ENCODE results near the gene RAMACL.
A peak's percentile ranks its signal among the peaks of the same experiment; 100 is the strongest.

The RAMACL gene

DNA sequence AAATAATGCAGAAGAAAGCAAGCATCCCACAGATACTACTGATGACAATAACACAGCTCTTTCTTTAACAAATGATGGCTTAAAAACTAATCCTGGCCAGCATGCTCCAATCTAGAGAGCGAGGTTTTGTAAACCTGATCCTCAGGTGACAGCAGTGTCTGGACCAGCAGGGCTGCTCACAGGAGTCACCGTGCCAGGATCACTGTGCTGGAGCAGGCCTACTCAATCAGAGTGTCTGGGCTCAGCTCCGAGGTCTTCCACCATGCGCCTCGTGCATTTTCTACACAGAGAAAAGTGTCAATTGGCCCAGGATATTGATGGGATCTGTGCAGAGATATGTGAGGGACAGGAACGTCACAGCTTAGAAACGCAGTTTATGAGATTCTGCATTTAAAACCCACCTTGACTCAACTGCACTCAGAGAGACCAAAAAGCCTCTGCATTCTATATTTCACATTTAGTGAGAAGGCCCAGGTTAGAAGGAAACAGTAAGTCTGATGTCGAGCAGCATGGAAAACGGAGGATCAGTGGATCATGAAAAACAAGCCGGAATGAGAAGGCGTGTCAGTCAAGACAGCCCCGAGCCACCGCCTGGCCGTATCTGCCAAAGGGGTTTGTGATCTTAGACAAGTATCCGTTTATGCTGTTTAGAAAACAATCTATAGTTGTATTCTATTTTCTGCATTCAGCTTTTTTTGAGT is 7.8 kb downstream of the RAMACL start:
- no peak for DNase-seq (ENCODE audit: low read depth)
- TF ChIP-seq, protein P1, sequence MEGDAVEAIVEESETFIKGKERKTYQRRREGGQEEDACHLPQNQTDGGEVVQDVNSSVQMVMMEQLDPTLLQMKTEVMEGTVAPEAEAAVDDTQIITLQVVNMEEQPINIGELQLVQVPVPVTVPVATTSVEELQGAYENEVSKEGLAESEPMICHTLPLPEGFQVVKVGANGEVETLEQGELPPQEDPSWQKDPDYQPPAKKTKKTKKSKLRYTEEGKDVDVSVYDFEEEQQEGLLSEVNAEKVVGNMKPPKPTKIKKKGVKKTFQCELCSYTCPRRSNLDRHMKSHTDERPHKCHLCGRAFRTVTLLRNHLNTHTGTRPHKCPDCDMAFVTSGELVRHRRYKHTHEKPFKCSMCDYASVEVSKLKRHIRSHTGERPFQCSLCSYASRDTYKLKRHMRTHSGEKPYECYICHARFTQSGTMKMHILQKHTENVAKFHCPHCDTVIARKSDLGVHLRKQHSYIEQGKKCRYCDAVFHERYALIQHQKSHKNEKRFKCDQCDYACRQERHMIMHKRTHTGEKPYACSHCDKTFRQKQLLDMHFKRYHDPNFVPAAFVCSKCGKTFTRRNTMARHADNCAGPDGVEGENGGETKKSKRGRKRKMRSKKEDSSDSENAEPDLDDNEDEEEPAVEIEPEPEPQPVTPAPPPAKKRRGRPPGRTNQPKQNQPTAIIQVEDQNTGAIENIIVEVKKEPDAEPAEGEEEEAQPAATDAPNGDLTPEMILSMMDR (conservative IDR thresholded peaks at IDR 0.05; ENCODE audit: control insufficient read depth, insufficient read depth, low read depth, low read length), result no peak
- no peak overlapping the region for H3K4me3 ChIP-seq (ENCODE audit: control insufficient read depth, low read depth, low read length)

DNA sequence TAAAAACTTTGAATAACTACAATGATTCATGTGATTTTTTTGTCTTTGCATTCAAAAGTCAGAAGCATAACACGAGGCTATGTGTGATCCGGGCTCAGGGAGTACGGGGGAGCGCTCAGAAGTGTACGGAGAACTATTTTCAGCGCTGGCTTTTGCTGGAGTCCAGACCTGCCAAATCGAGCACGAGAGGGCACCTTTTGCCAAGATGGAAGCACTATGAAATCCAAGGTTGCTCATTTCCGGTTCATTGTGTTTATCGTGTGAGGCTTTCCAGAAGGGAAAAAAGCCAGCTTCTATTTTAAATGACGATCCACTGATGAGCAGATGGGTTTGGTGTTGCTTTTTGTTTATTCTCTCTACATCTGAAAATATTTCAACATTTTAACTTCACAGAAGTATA is 11.3 kb downstream of the RAMACL start:
- TF ChIP-seq, protein P1 (conservative IDR thresholded peaks at IDR 0.05; ENCODE audit: control insufficient read depth, insufficient read depth, low read depth, low read length), result no peak
- no peak overlapping the region for H3K4me3 ChIP-seq (ENCODE audit: control insufficient read depth, low read depth, low read length)
- DNase-seq (ENCODE audit: low read depth), result no peak

DNA sequence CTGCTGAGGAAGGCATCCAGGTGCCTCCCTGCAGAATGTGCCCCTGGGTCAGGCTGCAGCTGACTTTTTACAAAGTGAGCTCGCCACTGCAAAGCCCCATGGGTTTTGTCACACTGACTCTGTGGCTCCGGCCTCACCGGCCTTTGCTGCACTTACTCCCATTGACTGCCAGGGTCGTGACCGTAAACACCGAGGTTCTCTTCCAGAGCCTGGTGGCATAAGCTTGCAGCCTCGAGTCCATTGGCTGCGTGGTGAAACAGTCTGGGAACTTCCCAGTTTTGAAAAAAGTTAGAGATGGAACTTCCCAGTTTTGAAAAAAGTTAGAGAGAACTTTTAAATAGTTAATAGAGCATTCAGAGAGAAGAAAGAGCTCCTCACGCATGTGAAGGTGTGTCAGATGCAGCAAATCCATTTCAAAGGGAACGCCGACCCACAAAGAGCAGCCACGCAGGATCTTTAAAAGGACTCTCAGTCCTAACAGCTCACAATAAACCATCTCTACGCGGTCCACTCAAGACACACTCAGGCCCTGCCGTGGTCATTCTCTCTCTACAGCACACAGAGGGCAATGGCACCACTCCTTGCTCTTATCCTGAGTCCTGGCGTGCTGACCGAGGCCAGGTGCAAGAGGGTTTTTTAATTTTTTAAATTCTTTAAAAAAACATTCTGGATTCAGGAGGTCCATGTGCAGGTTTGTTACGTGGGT is 12.8 kb downstream of the RAMACL start:
- no peak overlapping the region for H3K4me3 ChIP-seq (ENCODE audit: control insufficient read depth, low read depth, low read length)

DNA sequence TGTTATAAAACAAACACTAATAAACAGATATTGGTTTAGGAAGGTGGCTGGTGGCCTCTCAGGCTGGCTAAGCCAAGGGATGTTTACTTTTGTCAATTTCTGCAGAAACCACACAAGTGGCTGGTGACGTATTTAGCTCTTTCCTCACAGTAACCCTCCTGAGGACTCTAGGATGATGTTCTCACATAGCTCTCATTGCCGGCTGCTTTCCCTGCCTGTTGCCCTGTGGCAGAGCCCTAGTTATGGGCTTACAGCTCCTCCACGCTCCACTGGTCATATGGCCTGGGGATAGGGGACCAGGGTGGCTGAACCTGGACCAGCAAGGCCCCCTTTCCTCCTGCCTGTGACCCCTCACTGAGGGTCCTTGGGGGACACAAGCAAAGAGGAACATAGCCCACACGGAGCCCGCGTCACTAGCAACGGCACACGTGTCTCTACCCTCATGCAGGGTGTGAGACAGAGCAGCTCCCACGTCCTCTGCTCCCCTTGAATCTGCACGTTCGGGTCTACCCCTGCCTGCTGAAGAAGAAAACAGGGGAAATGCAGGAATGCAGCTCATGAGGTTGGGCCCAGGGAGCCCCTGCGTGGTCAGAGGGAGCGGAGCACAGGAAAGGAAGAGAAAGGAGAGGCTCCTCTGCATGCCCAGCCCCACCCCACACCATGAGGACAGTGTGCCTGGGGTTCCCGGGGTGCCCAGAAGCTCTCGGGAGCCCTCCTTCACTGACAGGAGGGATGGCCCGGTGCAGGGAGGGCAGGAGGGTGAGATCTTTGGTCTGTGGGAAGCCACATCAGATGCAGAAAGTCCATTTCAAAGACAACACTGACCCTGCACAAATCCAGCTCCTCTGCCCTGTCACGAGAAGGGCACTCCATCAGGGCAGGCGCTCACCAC is 13.9 kb downstream of the RAMACL start:
- H3K4me3 ChIP-seq (ENCODE audit: control insufficient read depth, low read depth, low read length), result no peak overlapping the region
- TF ChIP-seq, protein P1 (conservative IDR thresholded peaks at IDR 0.05; ENCODE audit: control insufficient read depth, insufficient read depth, low read depth, low read length), result no peak
- DNase-seq (ENCODE audit: low read depth), result peak; percentile 76

More for the DNA sequence above, 12.8 kb downstream of the RAMACL start:
- TF ChIP-seq, protein P1 (conservative IDR thresholded peaks at IDR 0.05; ENCODE audit: control insufficient read depth, insufficient read depth, low read depth, low read length), result no peak
- DNase-seq (ENCODE audit: low read depth), result no peak

DNA sequence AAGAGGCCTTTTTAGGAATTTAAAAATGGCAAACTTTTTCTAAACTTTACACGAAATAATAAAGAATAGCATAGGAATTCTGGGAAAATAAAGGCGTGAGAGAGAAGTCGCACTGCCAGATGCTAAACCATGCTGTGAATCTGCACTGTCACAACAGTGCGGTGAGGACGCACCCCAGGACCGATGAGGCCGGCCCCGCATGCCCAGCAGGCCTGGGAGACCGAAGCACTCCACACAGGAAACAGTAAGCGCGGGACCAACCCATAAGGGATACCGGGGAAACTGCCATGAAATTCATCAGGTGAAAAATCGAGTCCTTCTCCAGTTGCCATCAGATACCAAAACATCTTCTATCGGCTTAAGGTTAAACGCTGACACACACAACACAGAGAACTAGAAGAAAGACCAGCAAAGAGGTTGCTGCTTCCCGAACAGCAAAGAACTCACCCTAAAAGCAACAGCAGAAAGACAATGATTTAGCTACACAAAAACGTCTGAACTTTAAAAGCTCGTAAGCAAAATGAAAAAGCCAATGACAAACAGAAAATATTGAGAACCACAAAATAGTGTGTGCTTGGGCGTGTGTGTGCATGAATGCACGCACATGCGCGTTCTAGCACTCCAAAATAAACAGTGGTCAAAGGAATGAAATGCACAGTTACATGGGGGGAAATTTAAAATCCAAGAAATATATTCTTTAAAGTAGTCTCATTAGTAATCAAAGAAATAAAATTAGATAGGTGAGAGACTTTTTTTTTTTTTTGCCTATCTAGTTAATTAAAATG is 15.4 kb downstream of the RAMACL start:
- TF ChIP-seq, protein P1 (conservative IDR thresholded peaks at IDR 0.05; ENCODE audit: control insufficient read depth, insufficient read depth, low read depth, low read length), result no peak

DNA sequence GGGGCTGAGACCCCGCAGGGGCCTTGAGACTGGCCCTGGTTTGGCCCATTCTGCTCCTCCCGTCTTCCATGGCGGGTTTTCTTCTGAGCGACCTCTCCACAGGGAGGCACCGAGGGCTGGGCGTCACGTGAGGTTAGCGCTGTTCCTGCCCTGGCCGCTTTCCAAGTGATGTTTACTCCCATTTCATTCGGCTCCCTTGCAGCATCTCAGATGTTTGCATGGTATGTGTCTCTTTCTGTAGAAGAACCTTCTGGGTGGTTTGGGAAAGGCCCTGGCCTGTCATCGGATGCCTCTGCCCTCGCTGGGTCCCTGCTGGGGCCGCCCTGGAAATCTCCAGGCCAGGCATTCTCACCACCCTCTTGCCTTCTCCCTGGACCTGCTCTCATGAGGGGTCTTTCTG is 17.3 kb downstream of the RAMACL start:
- no peak for DNase-seq (ENCODE audit: low read depth)
- TF ChIP-seq, protein P1 (conservative IDR thresholded peaks at IDR 0.05; ENCODE audit: control insufficient read depth, insufficient read depth, low read depth, low read length), result no peak
- H3K4me3 ChIP-seq (ENCODE audit: control insufficient read depth, low read depth, low read length), result no peak overlapping the region

More for the DNA sequence above, 15.4 kb downstream of the RAMACL start:
- H3K4me3 ChIP-seq (ENCODE audit: control insufficient read depth, low read depth, low read length), result no peak overlapping the region
- no peak for DNase-seq (ENCODE audit: low read depth)
